GM12878 (cell line): ENCODE results near the gene IRF8. TPM values are rescaled to one million over a fixed set of nuclear protein-coding genes. Genes with fewer than 3 reads are reported as not detected.

Experiments used
- ATF7 ChIP-seq: fragments of 450-650 bp; IDR thresholded peaks from 2 replicates; pipeline ENCODE4 v1.6.1; 2016; ENCODE audit warnings: low read depth, mild to moderate bottlenecking
- CBX3 ChIP-seq: fragments of 200-600 bp; sonication (generic); IDR thresholded peaks from 2 replicates; pipeline ENCODE4 v1.6.1; 2016; ENCODE audit warnings: low read depth, borderline replicate concordance
- CHD2 ChIP-seq: IDR thresholded peaks from 2 replicates; pipeline ENCODE4 v1.6.1; 2011; ENCODE audit warnings: low read depth, low read length, improper control_type of control experiment, borderline replicate concordance
- CREB1 ChIP-seq: IDR thresholded peaks from 2 replicates; pipeline ENCODE4 v1.6.1; 2012; ENCODE audit warnings: low read depth, mild to moderate bottlenecking, inconsistent platforms
- CTCF ChIP-seq, 3 experiments: IDR thresholded peaks in 2 of 3; conservative IDR thresholded peaks in 1 of 3; 2 replicates each; pipeline ENCODE4 v1.5.1; 2011; ENCODE audit warnings: low read depth in 3 of 3, low read length in 3 of 3, mild to moderate bottlenecking in 3 of 3, control low read depth in 2 of 3, moderate library complexity in 2 of 3, inconsistent platforms in 1 of 3, mixed read lengths in 1 of 3; ENCODE audit not compliant: control insufficient read depth in 2 of 3, insufficient read depth in 1 of 3; ENCODE audit errors: extremely low read depth in 1 of 3
- E2F4 ChIP-seq: IDR thresholded peaks from 2 replicates; pipeline ENCODE4 v1.6.1; 2012; ENCODE audit warnings: low read depth, low read length, improper control_type of control experiment
- GATAD2B ChIP-seq: fragments of 450-650 bp; conservative IDR thresholded peaks from 2 replicates; pipeline ENCODE4 v1.6.1; 2017; ENCODE audit warnings: low read depth, mild to moderate bottlenecking, moderate library complexity
- IKZF2 ChIP-seq, 2 experiments: fragments of 450-650 bp; IDR thresholded peaks; 2 replicates each; pipeline ENCODE4 v1.6.1; 2017; ENCODE audit warnings: mild to moderate bottlenecking in 2 of 2, moderate library complexity in 2 of 2
- NBN ChIP-seq: fragments of 450-650 bp; IDR thresholded peaks from 2 replicates; pipeline ENCODE4 v1.6.1; 2016
- NR2C2 ChIP-seq: IDR thresholded peaks from 2 replicates; pipeline ENCODE4 v1.6.1; 2011; ENCODE audit warnings: borderline replicate concordance, low read depth; ENCODE audit not compliant: control insufficient read depth, insufficient read length
- PAX8 ChIP-seq: fragments of 450-650 bp; IDR thresholded peaks from 2 replicates; pipeline ENCODE4 v1.6.1; 2017; ENCODE audit warnings: mild to moderate bottlenecking, moderate library complexity
- PML ChIP-seq: IDR thresholded peaks from 2 replicates; pipeline ENCODE4 v1.6.1; 2012; ENCODE audit warnings: low read length, inconsistent platforms
- POLR2A ChIP-seq: IDR thresholded peaks from 2 replicates; pipeline ENCODE4 v1.6.1; 2011; ENCODE audit warnings: low read depth, mild to moderate bottlenecking, low read length
- RAD51 ChIP-seq: fragments of 450-650 bp; IDR thresholded peaks from 2 replicates; pipeline ENCODE4 v1.6.1; 2016; ENCODE audit warnings: moderate library complexity, mild to moderate bottlenecking, inconsistent platforms
- RBBP5 ChIP-seq: fragments of 200-600 bp; sonication (generic); conservative IDR thresholded peaks from 2 replicates; pipeline ENCODE4 v1.6.1; 2016
- SMC3 ChIP-seq: IDR thresholded peaks from 2 replicates; pipeline ENCODE4 v1.6.1; 2011; ENCODE audit warnings: low read length, improper control_type of control experiment, borderline replicate concordance
- SUZ12 ChIP-seq: fragments of 200-600 bp; sonication (generic); IDR thresholded peaks from one replicate; pipeline ENCODE4 v1.6.1; 2018; ENCODE audit warnings: antibody characterized with exemption, mild to moderate bottlenecking; ENCODE audit not compliant: unreplicated experiment
- TAF1 ChIP-seq: IDR thresholded peaks from 2 replicates; pipeline ENCODE4 v1.6.1; 2011; ENCODE audit warnings: mild to moderate bottlenecking, low read depth, low read length, borderline replicate concordance
- TBL1XR1 ChIP-seq: IDR thresholded peaks from 2 replicates; pipeline ENCODE4 v1.6.1; 2012; ENCODE audit warnings: low read depth, low read length, improper control_type of control experiment
- TCF12 ChIP-seq: IDR thresholded peaks from 2 replicates; pipeline ENCODE4 v1.6.1; 2011; ENCODE audit warnings: low read depth, mild to moderate bottlenecking, low read length
- TCF7 ChIP-seq: IDR thresholded peaks from 2 replicates; pipeline ENCODE4 v1.6.1; 2014; ENCODE audit warnings: antibody characterized with exemption, borderline replicate concordance
- ZBED1 ChIP-seq: IDR thresholded peaks from 2 replicates; pipeline ENCODE4 v1.6.1; 2016; ENCODE audit warnings: borderline replicate concordance
- ZNF274 ChIP-seq: IDR thresholded peaks from one replicate; pipeline ENCODE4 v1.8.0; 2011; ENCODE audit not compliant: insufficient read length, insufficient read depth
- ZSCAN29 ChIP-seq: fragments of 450-650 bp; IDR thresholded peaks from 2 replicates; pipeline ENCODE4 v1.6.1; 2017; ENCODE audit warnings: mild to moderate bottlenecking, moderate library complexity
- polyA plus RNA-seq, 11 experiments: library from polyadenylated mRNA; depleted of rRNA in 4 of 11; unstranded in 6 of 11; stranded (reverse) in 5 of 11; fragments of >200 nt; fragmentation: Nextera tagmentation in 4 of 11; fragmentation: Illumina TruSeq in 1 of 11; extraction: Ambion mirVana in 4 of 11; extraction: Trizol in 1 of 11; gene quantifications; 1 replicate in 1 of 11; 2 replicates in 10 of 11; pipeline versions ENCODE4 v1.2.1 to v1.2.3, GENCODE V29; 2011 to 2016; ENCODE audit warnings: inconsistent platforms in 2 of 11, missing spikeins in 2 of 11, low read depth in 1 of 11
- total RNA-seq, 4 experiments: library from RNA; depleted of rRNA in 3 of 4; stranded (reverse); fragments of >200 nt in 3 of 4; fragmentation: Illumina TruSeq in 1 of 4; extraction: Trizol in 1 of 4; gene quantifications; 2 replicates each; pipeline versions ENCODE4 v1.2.1 to v1.2.3, GENCODE V29; 2013 to 2021
- TF ChIP-seq, protein P1 (sequence below): fragments of 450-650 bp; IDR thresholded peaks from 2 replicates; pipeline ENCODE4 v1.6.1; 2017; ENCODE audit warnings: antibody characterized with exemption, mild to moderate bottlenecking, moderate library complexity
- TF ChIP-seq, protein P2 (sequence below): IDR thresholded peaks from 2 replicates; pipeline ENCODE4 v1.6.1; 2012; ENCODE audit warnings: low read length, inconsistent platforms

Gene IRF8
- total and polyA plus RNA-seq, 10 of the 15 experiments (the other 5 are each of a cell fraction or from before 2014, with no cell fraction given): 17.1 to 237 (median 172) TPM

- TF ChIP-seq CTCF (IDR thresholded peaks at IDR 0.05 in 2 of 3, conservative IDR thresholded peaks at IDR 0.05 in 1 of 3; ENCODE audit: control insufficient read depth in 2 of 3, extremely low read depth in 1 of 3, insufficient read depth in 1 of 3, low read depth in 3 of 3, low read length in 3 of 3): no peak
- TF ChIP-seq, protein P1, sequence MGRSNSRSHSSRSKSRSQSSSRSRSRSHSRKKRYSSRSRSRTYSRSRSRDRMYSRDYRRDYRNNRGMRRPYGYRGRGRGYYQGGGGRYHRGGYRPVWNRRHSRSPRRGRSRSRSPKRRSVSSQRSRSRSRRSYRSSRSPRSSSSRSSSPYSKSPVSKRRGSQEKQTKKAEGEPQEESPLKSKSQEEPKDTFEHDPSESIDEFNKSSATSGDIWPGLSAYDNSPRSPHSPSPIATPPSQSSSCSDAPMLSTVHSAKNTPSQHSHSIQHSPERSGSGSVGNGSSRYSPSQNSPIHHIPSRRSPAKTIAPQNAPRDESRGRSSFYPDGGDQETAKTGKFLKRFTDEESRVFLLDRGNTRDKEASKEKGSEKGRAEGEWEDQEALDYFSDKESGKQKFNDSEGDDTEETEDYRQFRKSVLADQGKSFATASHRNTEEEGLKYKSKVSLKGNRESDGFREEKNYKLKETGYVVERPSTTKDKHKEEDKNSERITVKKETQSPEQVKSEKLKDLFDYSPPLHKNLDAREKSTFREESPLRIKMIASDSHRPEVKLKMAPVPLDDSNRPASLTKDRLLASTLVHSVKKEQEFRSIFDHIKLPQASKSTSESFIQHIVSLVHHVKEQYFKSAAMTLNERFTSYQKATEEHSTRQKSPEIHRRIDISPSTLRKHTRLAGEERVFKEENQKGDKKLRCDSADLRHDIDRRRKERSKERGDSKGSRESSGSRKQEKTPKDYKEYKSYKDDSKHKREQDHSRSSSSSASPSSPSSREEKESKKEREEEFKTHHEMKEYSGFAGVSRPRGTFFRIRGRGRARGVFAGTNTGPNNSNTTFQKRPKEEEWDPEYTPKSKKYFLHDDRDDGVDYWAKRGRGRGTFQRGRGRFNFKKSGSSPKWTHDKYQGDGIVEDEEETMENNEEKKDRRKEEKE: no peak
- TF ChIP-seq TAF1: peak; percentile 92
- TF ChIP-seq GATAD2B: peak; percentile 95
- peak; percentile 90 for TF ChIP-seq PML
- no peak for TF ChIP-seq PAX8
- TF ChIP-seq TCF7: no peak
- no peak for TF ChIP-seq TBL1XR1
- peak; percentile 100 for TF ChIP-seq POLR2A
- no peak for TF ChIP-seq RAD51
- TF ChIP-seq SMC3: no peak; the same call in 1 of the 2 replicates
- no peak for TF ChIP-seq ZBED1
- TF ChIP-seq CREB1: peak; percentile 22; the same call in 1 of the 2 replicates
- TF ChIP-seq RBBP5: no peak
- peak; percentile 75 for TF ChIP-seq E2F4
- TF ChIP-seq CHD2: peak; percentile 89
- TF ChIP-seq CBX3: no peak
- no peak for TF ChIP-seq ATF7
- TF ChIP-seq ZNF274: no peak
- TF ChIP-seq, protein P2, sequence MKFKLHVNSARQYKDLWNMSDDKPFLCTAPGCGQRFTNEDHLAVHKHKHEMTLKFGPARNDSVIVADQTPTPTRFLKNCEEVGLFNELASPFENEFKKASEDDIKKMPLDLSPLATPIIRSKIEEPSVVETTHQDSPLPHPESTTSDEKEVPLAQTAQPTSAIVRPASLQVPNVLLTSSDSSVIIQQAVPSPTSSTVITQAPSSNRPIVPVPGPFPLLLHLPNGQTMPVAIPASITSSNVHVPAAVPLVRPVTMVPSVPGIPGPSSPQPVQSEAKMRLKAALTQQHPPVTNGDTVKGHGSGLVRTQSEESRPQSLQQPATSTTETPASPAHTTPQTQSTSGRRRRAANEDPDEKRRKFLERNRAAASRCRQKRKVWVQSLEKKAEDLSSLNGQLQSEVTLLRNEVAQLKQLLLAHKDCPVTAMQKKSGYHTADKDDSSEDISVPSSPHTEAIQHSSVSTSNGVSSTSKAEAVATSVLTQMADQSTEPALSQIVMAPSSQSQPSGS: no peak
- peak in 1 of 2 experiments; percentile 28; a peak in 2 of 4 replicates for TF ChIP-seq IKZF2 (IDR thresholded peaks at IDR 0.05)
- no peak for TF ChIP-seq NBN
- TF ChIP-seq NR2C2: no peak
- TF ChIP-seq SUZ12: no peak
- no peak for TF ChIP-seq TCF12
- TF ChIP-seq ZSCAN29: peak; percentile 73
Measured at GRCh38 chr16:85898521-85899442, at the start of gene IRF8 (continued).
